Neural cell (in vitro differentiated cells): ENCODE measurements around the gene SRF. TPM values are rescaled to one million over a fixed set of nuclear protein-coding genes. Genes with fewer than 3 reads are reported as not detected.

Experiments used
- H2AFZ ChIP-seq: fragments of 200-600, 300-800 bp; sonication (generic), shearing (Covaris generic); 2 replicates; pipeline ENCODE4 v1.6.0; 2014; ENCODE audit warnings: low read depth, mild to moderate bottlenecking, antibody characterized with exemption, low read length, moderate library complexity
- H3F3A ChIP-seq: fragments of 200-600 bp; shearing (Covaris generic); 2 replicates; pipeline ENCODE4 v1.6.1; 2016; ENCODE audit warnings: mild to moderate bottlenecking, moderate library complexity, mixed read lengths, antibody characterized with exemption, low read length; ENCODE audit not compliant: insufficient read depth, poor library complexity, severe bottlenecking
- H3K27ac ChIP-seq: fragments of 200-600, 300-800 bp; sonication (generic), shearing (Covaris generic); 2 replicates; pipeline ENCODE4 v1.5.1; 2014; ENCODE audit warnings: mild to moderate bottlenecking, low read length, moderate library complexity
- H3K27me3 ChIP-seq: fragments of 300-800, 200-600 bp; sonication (generic), shearing (Covaris generic); 2 replicates; pipeline ENCODE4 v1.6.0; 2014; ENCODE audit warnings: mild to moderate bottlenecking, low read depth, low read length, moderate library complexity; ENCODE audit not compliant: insufficient read depth
- H3K36me3 ChIP-seq: fragments of 300-800, 200-600 bp; sonication (generic), shearing (Covaris generic); 2 replicates; pipeline ENCODE4 v1.5.1; 2014; ENCODE audit warnings: mild to moderate bottlenecking, antibody characterized with exemption, low read length, moderate library complexity; ENCODE audit not compliant: insufficient read depth
- H3K4me2 ChIP-seq: fragments of 300-800, 200-600 bp; sonication (generic), shearing (Covaris generic); 2 replicates; pipeline ENCODE4 v1.6.0; 2014; ENCODE audit warnings: mild to moderate bottlenecking, low read length
- H3K4me3 ChIP-seq: fragments of 300-800, 200-600 bp; sonication (generic), shearing (Covaris generic); 2 replicates; pipeline ENCODE4 v1.5.1; 2014; ENCODE audit warnings: mild to moderate bottlenecking, low read length, moderate library complexity
- H3K79me2 ChIP-seq: fragments of 200-600 bp; shearing (Covaris generic); replicated peaks from 2 replicates; pipeline ENCODE4 v1.6.0; 2014; ENCODE audit warnings: mild to moderate bottlenecking, low read length, moderate library complexity; ENCODE audit not compliant: insufficient read depth
- H3K9ac ChIP-seq: fragments of 300-800, 200-600 bp; sonication (generic), shearing (Covaris generic); 2 replicates; pipeline ENCODE4 v1.6.1; 2016; ENCODE audit warnings: mild to moderate bottlenecking, low read length, mixed read lengths
- H3K9me2 ChIP-seq: fragments of 200-600 bp; shearing (Covaris generic); 2 replicates; pipeline ENCODE4 v1.6.1; 2016; ENCODE audit warnings: mild to moderate bottlenecking, low read length, mixed read lengths; ENCODE audit not compliant: insufficient read depth
- H3K9me3 ChIP-seq: fragments of 200-600, 300-800 bp; sonication (generic), shearing (Covaris generic); 2 replicates; pipeline ENCODE4 v1.6.1; 2016; ENCODE audit warnings: mild to moderate bottlenecking, mixed run types, low read length, moderate library complexity, mixed read lengths
- H4K20me1 ChIP-seq: fragments of 200-600 bp; shearing (Covaris generic); 2 replicates; pipeline ENCODE4 v1.6.1; 2016; ENCODE audit warnings: mild to moderate bottlenecking, mixed run types; ENCODE audit not compliant: insufficient read depth
- EP300 ChIP-seq: fragments of 450-650 bp; conservative IDR thresholded peaks from 2 replicates; pipeline ENCODE4 v1.6.1; 2014; ENCODE audit warnings: antibody characterized with exemption, mild to moderate bottlenecking, moderate library complexity; ENCODE audit not compliant: poor library complexity, severe bottlenecking
- EZH2 ChIP-seq: fragments of 200-600, 300-800 bp; shearing (Covaris generic), sonication (generic); IDR thresholded peaks from 2 replicates; pipeline ENCODE4 v1.6.1; 2014; ENCODE audit warnings: antibody characterized with exemption, low read length, borderline replicate concordance, mild to moderate bottlenecking; ENCODE audit not compliant: insufficient read depth, poor library complexity, severe bottlenecking
- MXI1 ChIP-seq: fragments of 450-650 bp; conservative IDR thresholded peaks from 2 replicates; pipeline ENCODE4 v1.6.1; 2014; ENCODE audit warnings: antibody characterized with exemption, mild to moderate bottlenecking; ENCODE audit not compliant: poor library complexity, severe bottlenecking
- POLR2AphosphoS5 ChIP-seq: IDR thresholded peaks from 2 replicates; pipeline ENCODE4 v1.6.1; 2012
- RAD21 ChIP-seq: fragments of 450-650 bp; conservative IDR thresholded peaks from 2 replicates; pipeline ENCODE4 v1.6.1; 2014; ENCODE audit warnings: antibody characterized with exemption, mild to moderate bottlenecking, moderate library complexity
- REST ChIP-seq: IDR thresholded peaks from 2 replicates; pipeline ENCODE4 v1.6.1; 2012; ENCODE audit warnings: borderline replicate concordance
- SMC3 ChIP-seq: fragments of 450-650 bp; conservative IDR thresholded peaks from 2 replicates; pipeline ENCODE4 v1.6.1; 2014; ENCODE audit warnings: antibody characterized with exemption, mild to moderate bottlenecking, moderate library complexity; ENCODE audit not compliant: poor library complexity
- TAF1 ChIP-seq: IDR thresholded peaks from 2 replicates; pipeline ENCODE4 v1.6.1; 2012; ENCODE audit warnings: low read depth
- polyA plus RNA-seq: library from polyadenylated mRNA; depleted of rRNA; stranded (reverse); fragments of >200 nt; gene quantifications from 2 replicates; pipeline ENCODE4 v1.2.3, GENCODE V29; 2014
- TF ChIP-seq, protein P1 (sequence below): fragments of 450-650 bp; IDR thresholded peaks from 2 replicates; pipeline ENCODE4 v1.5.1; 2014; ENCODE audit warnings: antibody characterized with exemption, mild to moderate bottlenecking, moderate library complexity; ENCODE audit not compliant: poor library complexity, severe bottlenecking

Gene SRF
- polyA plus RNA-seq, 1 donor from 2014 or later: 24.8 TPM

DNA sequence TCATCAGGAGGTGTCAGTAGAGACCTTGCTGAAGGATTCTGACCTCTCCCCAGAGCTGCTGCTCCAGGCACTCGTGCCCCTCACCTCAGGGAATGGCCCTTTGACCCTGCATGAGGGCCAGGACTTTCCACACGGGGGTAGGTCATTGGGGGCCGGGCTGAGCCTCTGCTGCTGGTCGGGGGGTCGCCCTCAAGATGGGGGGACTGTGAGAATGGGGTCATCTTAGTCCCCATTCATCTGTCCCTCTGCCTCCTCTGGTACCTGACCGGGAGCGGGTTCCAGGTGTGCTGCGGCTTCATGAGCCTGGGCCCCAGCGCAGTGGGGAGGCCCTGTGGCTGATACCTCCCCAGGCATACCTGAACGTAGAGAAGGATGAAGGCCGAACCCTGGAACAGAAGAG is 42.4 kb downstream of the SRF start:
- H3K27ac ChIP-seq: no peak overlapping the region
- no peak overlapping the region for H3K4me3 ChIP-seq
- H3K9me3 ChIP-seq: no peaks in the 10 kb centered on the region
- no peak overlapping the region for H3K4me2 ChIP-seq
- no peak for TF ChIP-seq MXI1
- H3K27me3 ChIP-seq: no peaks in the 10 kb centered on the region
- no peak overlapping the region for H3K9ac ChIP-seq
- H3K9me2 ChIP-seq: no peaks in the 10 kb centered on the region
- H3F3A ChIP-seq: no peaks in the 10 kb centered on the region
- no peak overlapping the region for H2AFZ ChIP-seq
- no peaks in the 10 kb centered on the region for H3K36me3 ChIP-seq
- no peaks in the 10 kb centered on the region for H4K20me1 ChIP-seq
- no peaks in the 10 kb centered on the region for H3K79me2 ChIP-seq

- H3K27ac ChIP-seq: no peak overlapping the region
- no peak overlapping the region for H3K4me2 ChIP-seq
- no peaks in the 10 kb centered on the region for H3K79me2 ChIP-seq
- H3K9ac ChIP-seq: no peak overlapping the region
- H3K4me3 ChIP-seq: no peak overlapping the region
- H4K20me1 ChIP-seq: no peaks in the 10 kb centered on the region
- TF ChIP-seq, protein P1, sequence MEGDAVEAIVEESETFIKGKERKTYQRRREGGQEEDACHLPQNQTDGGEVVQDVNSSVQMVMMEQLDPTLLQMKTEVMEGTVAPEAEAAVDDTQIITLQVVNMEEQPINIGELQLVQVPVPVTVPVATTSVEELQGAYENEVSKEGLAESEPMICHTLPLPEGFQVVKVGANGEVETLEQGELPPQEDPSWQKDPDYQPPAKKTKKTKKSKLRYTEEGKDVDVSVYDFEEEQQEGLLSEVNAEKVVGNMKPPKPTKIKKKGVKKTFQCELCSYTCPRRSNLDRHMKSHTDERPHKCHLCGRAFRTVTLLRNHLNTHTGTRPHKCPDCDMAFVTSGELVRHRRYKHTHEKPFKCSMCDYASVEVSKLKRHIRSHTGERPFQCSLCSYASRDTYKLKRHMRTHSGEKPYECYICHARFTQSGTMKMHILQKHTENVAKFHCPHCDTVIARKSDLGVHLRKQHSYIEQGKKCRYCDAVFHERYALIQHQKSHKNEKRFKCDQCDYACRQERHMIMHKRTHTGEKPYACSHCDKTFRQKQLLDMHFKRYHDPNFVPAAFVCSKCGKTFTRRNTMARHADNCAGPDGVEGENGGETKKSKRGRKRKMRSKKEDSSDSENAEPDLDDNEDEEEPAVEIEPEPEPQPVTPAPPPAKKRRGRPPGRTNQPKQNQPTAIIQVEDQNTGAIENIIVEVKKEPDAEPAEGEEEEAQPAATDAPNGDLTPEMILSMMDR: no peak
- no peak for TF ChIP-seq TAF1
- no peaks in the 10 kb centered on the region for H3K36me3 ChIP-seq
- H3K9me2 ChIP-seq: no peaks in the 10 kb centered on the region
- H3K27me3 ChIP-seq: no peaks in the 10 kb centered on the region
- no peak overlapping the region for H2AFZ ChIP-seq
- H3F3A ChIP-seq: no peaks in the 10 kb centered on the region
- H3K9me3 ChIP-seq: no peaks in the 10 kb centered on the region
Observed at GRCh38 chr6:43215066-43215465, 44.0 kb downstream of the SRF start.

DNA sequence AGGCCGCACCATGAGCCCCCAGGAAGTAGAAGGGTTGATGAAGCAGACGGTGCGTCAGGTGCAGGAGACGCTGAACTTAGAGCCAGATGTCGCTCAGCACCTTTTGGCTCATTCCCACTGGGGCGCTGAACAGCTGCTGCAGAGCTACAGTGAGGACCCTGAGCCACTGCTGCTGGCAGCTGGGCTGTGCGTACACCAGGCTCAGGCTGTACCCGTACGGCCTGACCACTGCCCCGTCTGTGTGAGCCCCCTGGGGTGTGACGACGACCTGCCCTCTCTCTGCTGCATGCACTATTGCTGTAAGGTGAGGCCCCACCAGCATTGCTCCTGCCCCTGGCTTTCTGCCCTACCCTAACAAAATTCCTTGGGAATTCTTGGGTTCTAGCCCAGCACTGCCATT is 45.1 kb downstream of the SRF start:
- H3F3A ChIP-seq: no peaks in the 10 kb centered on the region
- no peaks in the 10 kb centered on the region for H3K27me3 ChIP-seq
- H3K36me3 ChIP-seq: no peaks in the 10 kb centered on the region
- H3K9me2 ChIP-seq: no peaks in the 10 kb centered on the region
- H2AFZ ChIP-seq: no peak overlapping the region
- no peak overlapping the region for H3K9ac ChIP-seq
- no peak overlapping the region for H3K4me3 ChIP-seq
- no peak overlapping the region for H3K27ac ChIP-seq
- no peaks in the 10 kb centered on the region for H3K9me3 ChIP-seq
- H4K20me1 ChIP-seq: no peaks in the 10 kb centered on the region
- no peaks in the 10 kb centered on the region for H3K79me2 ChIP-seq
- no peak overlapping the region for H3K4me2 ChIP-seq
- TF ChIP-seq EZH2 (no peak), POLR2AphosphoS5 (no peak), EP300 (no peak), RAD21 (no peak), SMC3 (no peak), MXI1 (no peak), TAF1 (no peak), REST (no peak)
- TF ChIP-seq, protein P1: no peak
